PC-3 (cell line): ENCODE measurements around the gene SMYD3.

ENCODE experiments used
- CTCF ChIP-seq: fragments of 300-600 bp; sonication (generic); conservative IDR thresholded peaks from 2 replicates; pipeline ENCODE4 v1.5.1; 2017; ENCODE audit warnings: antibody characterized with exemption, low read depth, mild to moderate bottlenecking, low read length
- EZH2phosphoT487 ChIP-seq: fragments of 300-600 bp; sonication (generic); IDR thresholded peaks from 2 replicates; pipeline ENCODE4 v1.6.1; 2018; ENCODE audit warnings: mild to moderate bottlenecking, antibody characterized with exemption, low read length, borderline replicate concordance

GRCh38 chr1:246319083-246319714, 187.9 kb downstream of the SMYD3 start:
- no peak for TF ChIP-seq CTCF
- TF ChIP-seq EZH2phosphoT487: no peak
